ENCODE results near the gene PPP1R3G. TPM values are rescaled to one million over a fixed set of nuclear protein-coding genes. Genes with fewer than 3 reads are reported as not detected.
A peak's percentile ranks its signal among the peaks of the same experiment; 100 is the strongest.

Gene PPP1R3G
- total and polyA plus RNA-seq, 2 of the 13 experiments (the other 11 are each of a cell fraction or from before 2014, with no cell fraction given) = 1.2 to 1.3 TPM

DNA sequence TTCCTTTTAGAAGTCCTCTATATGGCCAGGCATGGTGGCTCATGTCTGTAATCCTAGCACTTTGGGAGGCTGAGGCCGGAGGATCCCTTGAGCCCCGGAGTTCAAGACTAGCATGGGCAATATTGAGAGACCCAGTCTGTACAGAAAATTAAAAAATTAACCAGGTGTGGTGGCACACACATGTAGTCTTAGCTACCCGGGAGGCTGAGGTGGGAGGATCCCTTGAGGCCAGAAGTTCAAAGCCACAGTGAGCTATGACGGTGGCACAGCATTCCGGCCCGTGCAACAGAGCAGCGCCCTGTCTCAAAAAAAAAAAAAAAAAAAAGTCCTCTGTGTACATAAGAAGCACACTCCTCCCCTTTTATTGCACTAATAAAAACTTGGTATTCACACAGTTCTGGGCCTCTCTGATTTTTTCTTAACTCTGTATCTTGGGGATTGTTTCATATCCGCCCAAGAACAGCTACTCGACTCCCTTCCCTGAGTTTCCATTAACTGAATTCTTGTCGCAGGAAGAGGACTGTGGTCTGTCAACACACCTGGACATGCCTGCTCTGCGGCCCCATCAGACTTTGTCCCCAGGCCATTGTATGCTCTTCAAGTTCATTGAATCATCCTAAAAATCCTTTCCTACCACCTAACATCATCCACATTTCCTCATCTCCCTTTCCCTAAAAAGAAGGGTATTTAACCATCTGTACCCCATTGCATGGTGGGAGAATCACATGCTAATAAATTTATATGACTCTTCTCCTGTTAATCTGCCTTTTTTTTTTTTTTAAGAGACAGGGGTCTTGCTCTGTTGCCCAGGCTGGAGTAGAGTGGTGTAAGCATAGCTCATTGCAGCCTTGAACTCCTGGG lies 25.9 kb upstream of the PPP1R3G start (continued):
- TF ChIP-seq, protein P1, sequence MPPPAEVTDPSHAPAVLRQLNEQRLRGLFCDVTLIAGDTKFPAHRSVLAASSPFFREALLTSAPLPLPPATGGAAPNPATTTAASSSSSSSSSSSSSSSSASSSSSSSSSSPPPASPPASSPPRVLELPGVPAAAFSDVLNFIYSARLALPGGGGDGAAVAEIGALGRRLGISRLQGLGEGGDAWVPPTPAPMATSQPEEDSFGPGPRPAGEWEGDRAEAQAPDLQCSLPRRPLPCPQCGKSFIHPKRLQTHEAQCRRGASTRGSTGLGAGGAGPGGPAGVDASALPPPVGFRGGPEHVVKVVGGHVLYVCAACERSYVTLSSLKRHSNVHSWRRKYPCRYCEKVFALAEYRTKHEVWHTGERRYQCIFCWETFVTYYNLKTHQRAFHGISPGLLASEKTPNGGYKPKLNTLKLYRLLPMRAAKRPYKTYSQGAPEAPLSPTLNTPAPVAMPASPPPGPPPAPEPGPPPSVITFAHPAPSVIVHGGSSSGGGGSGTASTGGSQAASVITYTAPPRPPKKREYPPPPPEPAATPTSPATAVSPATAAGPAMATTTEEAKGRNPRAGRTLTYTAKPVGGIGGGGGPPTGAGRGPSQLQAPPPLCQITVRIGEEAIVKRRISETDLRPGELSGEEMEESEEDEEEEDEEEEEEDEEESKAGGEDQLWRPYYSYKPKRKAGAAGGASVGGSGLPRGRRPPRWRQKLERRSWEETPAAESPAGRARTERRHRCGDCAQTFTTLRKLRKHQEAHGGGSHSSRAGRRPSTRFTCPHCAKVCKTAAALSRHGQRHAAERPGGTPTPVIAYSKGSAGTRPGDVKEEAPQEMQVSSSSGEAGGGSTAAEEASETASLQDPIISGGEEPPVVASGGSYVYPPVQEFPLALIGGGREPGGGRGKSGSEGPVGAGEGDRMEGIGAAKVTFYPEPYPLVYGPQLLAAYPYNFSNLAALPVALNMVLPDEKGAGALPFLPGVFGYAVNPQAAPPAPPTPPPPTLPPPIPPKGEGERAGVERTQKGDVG (CRISPR knock-in tag; IDR thresholded peaks at IDR 0.05; ENCODE audit: borderline replicate concordance) = peak; percentile 70; the same call in 1 of the 2 replicates
- TF ChIP-seq ZNF329 (CRISPR knock-in tag; IDR thresholded peaks at IDR 0.05; ENCODE audit: low read depth) (no peak), ZMAT5 (CRISPR knock-in tag; IDR thresholded peaks at IDR 0.05; ENCODE audit: borderline replicate concordance, low read depth) (no peak), RXRB (CRISPR knock-in tag; IDR thresholded peaks at IDR 0.05; ENCODE audit: borderline replicate concordance) (peak; percentile 91), ZBTB44 (CRISPR knock-in tag; IDR thresholded peaks at IDR 0.05) (no peak), ZNF674 (CRISPR knock-in tag; IDR thresholded peaks at IDR 0.05; ENCODE audit: low read depth) (no peak), NR2C2 (CRISPR knock-in tag; IDR thresholded peaks at IDR 0.05; ENCODE audit: borderline replicate concordance) (peak; percentile 73; the same call in 1 of the 2 replicates), ZNF205 (CRISPR knock-in tag; IDR thresholded peaks at IDR 0.05) (no peak; the same call in 1 of the 2 replicates), PHF21A (CRISPR knock-in tag; IDR thresholded peaks at IDR 0.05) (peak; percentile 58; the same call in 1 of the 2 replicates), ZNF17 (CRISPR knock-in tag; IDR thresholded peaks at IDR 0.05) (no peak), NONO (IDR thresholded peaks at IDR 0.05) (no peak), NONO (CRISPR knock-in tag; conservative IDR thresholded peaks at IDR 0.05) (peak; percentile 21; the same call in 1 of the 2 replicates)
- TF ChIP-seq, protein P2, sequence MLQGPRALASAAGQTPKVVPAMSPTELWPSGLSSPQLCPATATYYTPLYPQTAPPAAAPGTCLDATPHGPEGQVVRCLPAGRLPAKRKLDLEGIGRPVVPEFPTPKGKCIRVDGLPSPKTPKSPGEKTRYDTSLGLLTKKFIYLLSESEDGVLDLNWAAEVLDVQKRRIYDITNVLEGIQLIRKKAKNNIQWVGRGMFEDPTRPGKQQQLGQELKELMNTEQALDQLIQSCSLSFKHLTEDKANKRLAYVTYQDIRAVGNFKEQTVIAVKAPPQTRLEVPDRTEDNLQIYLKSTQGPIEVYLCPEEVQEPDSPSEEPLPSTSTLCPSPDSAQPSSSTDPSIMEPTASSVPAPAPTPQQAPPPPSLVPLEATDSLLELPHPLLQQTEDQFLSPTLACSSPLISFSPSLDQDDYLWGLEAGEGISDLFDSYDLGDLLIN (CRISPR knock-in tag; IDR thresholded peaks at IDR 0.05; ENCODE audit: borderline replicate concordance) = no peak
- TF ChIP-seq, protein P3, sequence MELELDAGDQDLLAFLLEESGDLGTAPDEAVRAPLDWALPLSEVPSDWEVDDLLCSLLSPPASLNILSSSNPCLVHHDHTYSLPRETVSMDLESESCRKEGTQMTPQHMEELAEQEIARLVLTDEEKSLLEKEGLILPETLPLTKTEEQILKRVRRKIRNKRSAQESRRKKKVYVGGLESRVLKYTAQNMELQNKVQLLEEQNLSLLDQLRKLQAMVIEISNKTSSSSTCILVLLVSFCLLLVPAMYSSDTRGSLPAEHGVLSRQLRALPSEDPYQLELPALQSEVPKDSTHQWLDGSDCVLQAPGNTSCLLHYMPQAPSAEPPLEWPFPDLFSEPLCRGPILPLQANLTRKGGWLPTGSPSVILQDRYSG (CRISPR knock-in tag; IDR thresholded peaks at IDR 0.05) = 0 out of 2 replicates have a peak, but pooled peaks have one; percentile 56
- TF ChIP-seq, protein P4, sequence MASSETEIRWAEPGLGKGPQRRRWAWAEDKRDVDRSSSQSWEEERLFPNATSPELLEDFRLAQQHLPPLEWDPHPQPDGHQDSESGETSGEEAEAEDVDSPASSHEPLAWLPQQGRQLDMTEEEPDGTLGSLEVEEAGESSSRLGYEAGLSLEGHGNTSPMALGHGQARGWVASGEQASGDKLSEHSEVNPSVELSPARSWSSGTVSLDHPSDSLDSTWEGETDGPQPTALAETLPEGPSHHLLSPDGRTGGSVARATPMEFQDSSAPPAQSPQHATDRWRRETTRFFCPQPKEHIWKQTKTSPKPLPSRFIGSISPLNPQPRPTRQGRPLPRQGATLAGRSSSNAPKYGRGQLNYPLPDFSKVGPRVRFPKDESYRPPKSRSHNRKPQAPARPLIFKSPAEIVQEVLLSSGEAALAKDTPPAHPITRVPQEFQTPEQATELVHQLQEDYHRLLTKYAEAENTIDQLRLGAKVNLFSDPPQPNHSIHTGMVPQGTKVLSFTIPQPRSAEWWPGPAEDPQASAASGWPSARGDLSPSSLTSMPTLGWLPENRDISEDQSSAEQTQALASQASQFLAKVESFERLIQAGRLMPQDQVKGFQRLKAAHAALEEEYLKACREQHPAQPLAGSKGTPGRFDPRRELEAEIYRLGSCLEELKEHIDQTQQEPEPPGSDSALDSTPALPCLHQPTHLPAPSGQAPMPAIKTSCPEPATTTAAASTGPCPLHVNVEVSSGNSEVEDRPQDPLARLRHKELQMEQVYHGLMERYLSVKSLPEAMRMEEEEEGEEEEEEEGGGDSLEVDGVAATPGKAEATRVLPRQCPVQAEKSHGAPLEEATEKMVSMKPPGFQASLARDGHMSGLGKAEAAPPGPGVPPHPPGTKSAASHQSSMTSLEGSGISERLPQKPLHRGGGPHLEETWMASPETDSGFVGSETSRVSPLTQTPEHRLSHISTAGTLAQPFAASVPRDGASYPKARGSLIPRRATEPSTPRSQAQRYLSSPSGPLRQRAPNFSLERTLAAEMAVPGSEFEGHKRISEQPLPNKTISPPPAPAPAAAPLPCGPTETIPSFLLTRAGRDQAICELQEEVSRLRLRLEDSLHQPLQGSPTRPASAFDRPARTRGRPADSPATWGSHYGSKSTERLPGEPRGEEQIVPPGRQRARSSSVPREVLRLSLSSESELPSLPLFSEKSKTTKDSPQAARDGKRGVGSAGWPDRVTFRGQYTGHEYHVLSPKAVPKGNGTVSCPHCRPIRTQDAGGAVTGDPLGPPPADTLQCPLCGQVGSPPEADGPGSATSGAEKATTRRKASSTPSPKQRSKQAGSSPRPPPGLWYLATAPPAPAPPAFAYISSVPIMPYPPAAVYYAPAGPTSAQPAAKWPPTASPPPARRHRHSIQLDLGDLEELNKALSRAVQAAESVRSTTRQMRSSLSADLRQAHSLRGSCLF (CRISPR knock-in tag; IDR thresholded peaks at IDR 0.05; ENCODE audit: borderline replicate concordance) = no peak
